Prostate gland (tissue), 2 donors: ENCODE results near the gene ZNF469. TPM values are rescaled to one million over a fixed set of nuclear protein-coding genes. Genes with fewer than 3 reads are reported as not detected.

Experiments
- DNase-seq: peaks from one replicate; pipeline ENCODE4 v3.0.0-alpha.2; 2019; ENCODE audit warnings: low spot score
- H3K27ac ChIP-seq, 2 donors: fragments of 200-600 bp; sonication (generic); 2 replicates each; pipeline ENCODE4 v1.5.1; 2017 to 2019
- H3K27me3 ChIP-seq: fragments of 200-600 bp; sonication (generic); replicated peaks from 2 replicates; pipeline ENCODE4 v1.5.1; 2019; ENCODE audit not compliant: insufficient read depth
- H3K36me3 ChIP-seq, 2 donors: fragments of 200-600 bp; sonication (generic); 1 replicate in 1 of 2; 2 replicates in 1 of 2; pipeline versions ENCODE4 v1.5.1 to v1.8.1; 2017 to 2019
- H3K4me1 ChIP-seq: fragments of 200-600 bp; sonication (generic); replicated peaks from 2 replicates; pipeline ENCODE4 v1.5.1; 2019
- H3K4me3 ChIP-seq, 2 donors: fragments of 200-600 bp; sonication (generic); 2 replicates each; pipeline ENCODE4 v1.5.1; 2017 to 2019
- H3K9me3 ChIP-seq: fragments of 200-600 bp; sonication (generic); 2 replicates; pipeline ENCODE4 v1.5.1; 2017
- CTCF ChIP-seq, 4 experiments: fragments of 200-600 bp in 2 of 4; fragments of 450-650 bp in 2 of 4; sonication (generic) in 2 of 4; IDR thresholded peaks; 1 replicate in 3 of 4; 2 replicates in 1 of 4; pipeline ENCODE4 v1.5.1; 2016 to 2019; ENCODE audit warnings: antibody characterized with exemption in 4 of 4, mild to moderate bottlenecking in 2 of 4, moderate library complexity in 2 of 4
- POLR2A ChIP-seq: fragments of 450-650 bp; IDR thresholded peaks from one replicate; pipeline ENCODE4 v1.6.1; 2016; ENCODE audit warnings: antibody characterized with exemption, mild to moderate bottlenecking
- POLR2AphosphoS5 ChIP-seq: sonication (generic); formaldehyde crosslinking; IDR thresholded peaks from one replicate; pipeline ENCODE4 v1.6.1; 2017; ENCODE audit warnings: antibody characterized with exemption
- WGBS: methylation state at CpG from one replicate; pipeline ENCODE4 v1.1.5; 2018; 5-methylcytosine and 5-hydroxymethylcytosine counted together
- intact Hi-C: fragments of 100-400 bp; cut with DNase I; formaldehyde crosslinking; loops from one replicate; pipeline ENCODE4 v1.14.2; 2022
- total RNA-seq, 2 donors: library from RNA; depleted of rRNA; stranded (reverse); fragments of >200 nt; gene quantifications; one replicate each; pipeline ENCODE4 v1.1.0, GENCODE V29; 2016

ZNF469 gene
- total RNA-seq, 2 donors from 2014 or later = 3.6 to 4.4 TPM

DNA sequence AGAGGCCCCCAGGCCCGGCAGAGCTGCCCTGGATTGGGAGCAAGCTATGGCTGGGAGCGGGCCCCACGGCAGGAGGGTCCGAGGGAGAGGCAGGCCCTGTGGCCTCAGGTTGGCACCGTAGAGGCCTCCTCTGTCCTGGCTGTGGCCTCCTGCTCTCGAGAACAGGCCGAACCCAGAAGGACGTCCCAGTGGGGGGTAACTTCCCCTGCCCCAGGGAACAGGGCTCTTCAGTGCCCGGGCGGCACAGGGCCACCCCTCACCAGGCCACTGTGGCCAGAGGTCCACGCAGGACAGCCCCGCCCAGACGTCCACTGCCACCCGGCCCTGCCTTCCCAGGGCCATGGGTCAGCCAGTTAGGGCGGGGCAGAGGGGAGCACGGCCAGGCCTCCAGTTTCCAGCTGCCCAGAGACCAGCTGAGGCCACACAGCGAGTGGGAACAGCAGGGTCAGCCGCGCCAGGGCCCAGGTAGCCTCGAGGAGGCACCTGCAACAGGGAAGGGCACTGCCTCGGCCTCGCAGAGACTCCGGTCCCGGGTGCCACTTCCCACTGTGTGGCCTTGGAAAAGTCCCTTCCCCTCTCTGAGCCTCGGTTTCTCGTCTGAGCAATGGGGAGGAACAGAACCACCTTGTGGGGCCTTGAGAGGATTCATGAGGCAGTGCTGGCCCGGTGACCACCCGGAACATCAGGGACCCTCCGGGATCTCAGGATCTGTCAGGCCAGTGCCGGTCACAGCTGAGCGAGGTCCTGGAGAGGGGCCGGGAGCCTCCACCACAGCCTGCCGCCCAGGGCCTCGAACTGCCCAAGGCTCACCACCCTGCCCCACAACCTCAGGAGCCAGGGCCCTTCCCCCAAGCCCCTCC lies 32.0 kb downstream of the ZNF469 start:
- whole genome bisulfite sequencing = 88% methylated on average over 21 of the region's 34 CpGs
- TF ChIP-seq POLR2A = no peak
- no peak for TF ChIP-seq CTCF (IDR thresholded peaks at IDR 0.05)
- TF ChIP-seq POLR2AphosphoS5 = no peak
- H3K36me3 ChIP-seq = no peaks in the 10 kb centered on the region

GRCh38 chr16:88415381-88415705 lies 32.6 kb downstream of the ZNF469 start:
- H3K4me3 ChIP-seq = no peak overlapping the region
- no peaks in the 10 kb centered on the region for H3K4me1 ChIP-seq
- H3K9me3 ChIP-seq = no peaks in the 10 kb centered on the region
- no peak for DNase-seq
- intact Hi-C loops = no loop called here
- H3K27ac ChIP-seq = no peak overlapping the region
- TF ChIP-seq CTCF (IDR thresholded peaks at IDR 0.05) (no peak), POLR2A (no peak), POLR2AphosphoS5 (no peak)
- WGBS = 96% methylated on average over 5 of the region's 5 CpGs
- H3K36me3 ChIP-seq = no peaks in the 10 kb centered on the region
- H3K27me3 ChIP-seq = no peaks in the 10 kb centered on the region

More for the DNA sequence above, 32.0 kb downstream of the ZNF469 start:
- no peaks in the 10 kb centered on the region for H3K9me3 ChIP-seq
- no peak overlapping the region for H3K27ac ChIP-seq
- no peak for DNase-seq
- no peaks in the 10 kb centered on the region for H3K4me1 ChIP-seq
- intact Hi-C loops = no loop called here
- H3K27me3 ChIP-seq = no peaks in the 10 kb centered on the region
- no peak overlapping the region for H3K4me3 ChIP-seq

- intact Hi-C loops = no loop called here
- TF ChIP-seq POLR2AphosphoS5 (no peak), CTCF (IDR thresholded peaks at IDR 0.05) (no peak), POLR2A (no peak)
Measured at GRCh38 chr16:88415713-88416323, 33.1 kb downstream of the ZNF469 start.

DNA sequence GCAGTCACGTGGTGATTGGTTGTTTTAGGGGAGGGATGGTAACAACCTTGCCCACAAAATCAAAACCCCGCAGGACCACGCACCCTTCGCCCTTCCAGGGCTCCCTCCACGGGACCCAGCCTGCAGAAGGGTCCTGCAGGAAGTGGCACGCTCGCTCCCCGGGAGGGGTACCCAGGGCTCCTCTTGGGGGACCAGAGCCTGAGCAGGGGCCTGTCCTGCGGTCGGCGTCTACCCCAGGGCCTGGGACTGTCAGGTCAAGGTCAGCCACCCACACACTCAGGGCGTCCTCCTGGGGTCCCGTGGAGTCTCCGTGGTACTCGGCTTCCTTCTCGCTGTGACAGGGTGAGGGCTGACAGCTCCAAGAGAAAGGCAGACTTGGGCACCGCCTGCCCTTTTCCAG lies 33.9 kb downstream of the ZNF469 start:
- Histone ChIP-seq H3K4me1 (no peaks in the 10 kb centered on the region), H3K36me3 (no peaks in the 10 kb centered on the region), H3K4me3 (no peak overlapping the region), H3K27me3 (no peaks in the 10 kb centered on the region), H3K27ac (no peak overlapping the region), H3K9me3 (no peaks in the 10 kb centered on the region)
- no peak for TF ChIP-seq POLR2AphosphoS5
- no peak for TF ChIP-seq CTCF (IDR thresholded peaks at IDR 0.05)
- TF ChIP-seq POLR2A = no peak
- intact Hi-C loops = no loop called here
- DNase-seq = no peak
- 94% methylated on average over 15 of the region's 17 CpGs for WGBS

More at GRCh38 chr16:88415713-88416323, 33.1 kb downstream of the ZNF469 start:
- 84% methylated on average over 29 of the region's 29 CpGs for WGBS
- DNase-seq = no peak
- no peak overlapping the region for H3K27ac ChIP-seq
- H3K4me3 ChIP-seq = no peak overlapping the region
- H3K27me3 ChIP-seq = no peaks in the 10 kb centered on the region
- no peaks in the 10 kb centered on the region for H3K4me1 ChIP-seq
- no peaks in the 10 kb centered on the region for H3K36me3 ChIP-seq
- no peaks in the 10 kb centered on the region for H3K9me3 ChIP-seq
